GM18502 (cell line): ENCODE data around the gene KLHL15.
"Not testable (repeated sequence)": the region's sequence is repeated elsewhere in the genome, so short reads cannot be mapped to it uniquely, and the experiment has no call there.

Experiments
- ATAC-seq: cut with Tn5 transposase; IDR thresholded peaks from one replicate; pipeline ENCODE4 v1.9.1; 2021; ENCODE audit warnings: mild to moderate bottlenecking; ENCODE audit not compliant: unreplicated experiment, poor library complexity

Gene KLHL15

DNA sequence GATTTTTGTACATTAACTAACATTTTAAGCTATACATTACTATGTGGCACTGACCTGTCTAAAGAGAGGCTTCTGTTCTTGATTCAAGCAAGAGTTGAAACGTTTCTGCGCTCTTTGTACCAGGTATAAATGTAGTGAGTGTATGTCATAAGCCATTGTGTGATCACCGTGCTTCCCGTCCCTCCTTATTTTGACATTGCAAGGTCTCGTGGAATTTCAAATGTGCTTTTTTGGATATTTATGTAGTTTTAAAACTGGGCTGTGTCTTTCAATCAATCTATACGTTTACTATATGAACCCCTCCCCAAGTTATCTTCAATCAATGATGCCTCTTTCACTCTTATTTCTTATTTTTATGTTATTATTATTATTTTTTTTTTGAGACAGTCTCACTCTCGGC is at the start of gene KLHL15:
TSS of gene KLHL15 (minus strand) at position 101 of the 400 bp plus-strand sequence. CDS start 20,493 bp downstream, outside the sequence.
- ATAC-seq: no peak

DNA sequence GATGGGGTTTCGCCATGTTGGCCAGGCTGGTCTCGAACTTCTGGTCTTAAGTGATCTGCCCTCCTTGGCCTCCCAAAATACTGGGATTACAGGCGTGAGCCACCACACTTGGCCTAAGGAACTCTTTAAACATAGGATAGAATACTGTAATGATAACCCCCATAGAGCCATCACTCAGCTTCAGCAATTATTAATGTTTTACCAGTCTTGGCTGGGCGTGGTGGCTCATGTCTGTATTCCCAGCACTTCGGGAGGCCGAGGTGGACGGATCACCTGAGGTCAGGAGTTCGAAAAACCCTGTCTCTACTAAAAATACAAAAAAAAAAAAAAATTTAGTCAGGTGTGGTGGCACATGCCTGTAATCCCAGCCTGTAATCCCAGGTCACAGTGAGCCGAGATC is 42.9 kb upstream of the KLHL15 start:
- no peak for ATAC-seq

DNA sequence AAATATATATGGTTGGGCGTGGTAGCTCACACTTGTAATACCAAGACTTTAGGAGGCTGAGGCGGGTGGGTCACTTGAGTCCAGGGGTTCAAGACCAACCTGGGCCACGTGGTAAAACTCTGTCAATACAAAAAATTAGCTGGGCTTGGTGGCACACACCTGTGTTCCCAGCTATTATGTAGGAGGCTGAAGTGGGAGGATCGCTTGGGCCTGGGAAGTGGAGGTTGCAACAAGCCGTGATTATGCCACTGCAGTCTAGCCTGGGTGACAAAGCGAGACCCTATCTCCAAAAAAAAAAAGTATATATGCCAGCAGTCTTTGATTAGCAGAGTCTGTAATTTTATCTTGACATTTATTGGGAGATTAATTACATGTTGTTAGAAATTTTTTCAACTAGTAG is 36.5 kb upstream of the KLHL15 start:
- ATAC-seq: no peak

GRCh38 chrX:24055043-24055356 is 28.0 kb upstream of the KLHL15 start:
- peak; percentile 21 for ATAC-seq

DNA sequence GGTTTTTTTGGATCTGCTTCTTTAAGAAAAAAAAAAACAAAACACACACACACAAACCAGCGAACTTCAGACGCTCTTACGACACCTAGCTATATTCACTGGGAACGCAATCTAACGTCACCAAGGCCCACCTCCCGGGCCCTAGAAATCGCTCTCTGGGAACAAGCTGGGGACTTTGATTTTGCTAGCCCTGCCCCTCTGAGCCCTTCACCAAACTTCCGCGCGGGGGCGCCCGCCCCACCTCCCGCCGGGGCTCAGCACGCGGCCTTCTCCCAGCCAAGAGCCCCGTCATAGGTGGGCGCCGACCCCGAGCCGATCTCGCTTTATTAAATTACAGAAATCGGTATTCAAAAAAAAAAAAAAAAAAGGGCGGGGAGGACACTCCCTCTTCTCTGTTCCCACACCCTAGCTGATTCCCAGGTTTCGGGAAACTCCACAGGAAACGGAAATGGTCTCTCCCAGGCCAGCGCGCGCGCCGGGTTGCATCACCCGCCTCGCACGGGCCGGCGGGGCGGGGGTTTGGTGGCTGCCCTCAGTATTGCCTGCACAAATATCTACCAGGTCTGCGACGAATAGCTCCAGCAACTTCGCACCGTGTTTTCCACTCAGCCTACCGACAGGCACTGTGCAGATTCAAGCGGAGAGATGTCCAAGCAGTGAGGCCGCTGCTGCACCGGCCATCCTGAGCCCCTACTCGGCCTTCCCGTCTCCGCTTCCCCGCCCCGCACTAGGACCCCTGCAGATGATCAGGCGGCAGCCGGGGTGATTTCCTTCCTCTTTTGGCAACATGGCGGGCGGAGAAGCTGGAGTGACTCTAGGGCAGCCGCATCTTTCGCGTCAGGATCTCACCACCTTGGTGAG is 27.4 kb upstream of the KLHL15 start, which contains the start of gene EIF2S3:
TSS of gene EIF2S3 (plus strand) at position 775 of the 861 bp plus-strand sequence. CDS start at position 788, 13 bp downstream.
- ATAC-seq: peak; percentile 94

GRCh38 chrX:24050522-24051318 is 23.7 kb upstream of the KLHL15 start:
- ATAC-seq: not testable (repeated sequence)

DNA sequence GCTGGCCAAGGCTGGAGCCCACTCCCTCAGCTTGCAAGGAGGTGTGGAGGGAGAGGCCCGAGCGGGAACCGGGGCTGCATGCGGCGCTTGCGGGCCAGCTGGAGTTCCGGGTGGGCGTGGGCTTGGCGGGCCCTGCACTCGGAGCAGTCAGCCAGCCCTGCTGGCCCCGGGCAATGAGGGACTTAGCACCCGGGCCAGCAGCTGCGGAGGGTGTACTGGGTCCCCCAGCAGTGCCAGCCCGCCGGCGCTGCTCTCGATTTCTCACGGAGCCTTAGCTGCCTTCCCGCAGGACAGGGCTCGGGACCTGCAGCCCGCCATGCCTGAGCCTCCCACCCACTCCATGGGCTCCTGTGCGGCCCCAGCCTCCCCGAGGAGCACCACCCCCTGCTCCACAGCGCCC is 22.7 kb upstream of the KLHL15 start:
- not testable (repeated sequence) for ATAC-seq

GRCh38 chrX:24046060-24046459 is 19.1 kb upstream of the KLHL15 start:
- not testable (repeated sequence) for ATAC-seq

GRCh38 chrX:24037729-24038128 is 10.7 kb upstream of the KLHL15 start:
- ATAC-seq: no peak

- no peak for ATAC-seq
Observed at GRCh38 chrX:24034485-24034884, 7.5 kb upstream of the KLHL15 start.

GRCh38 chrX:24030597-24030996 is 3.6 kb upstream of the KLHL15 start:
- ATAC-seq: no peak

DNA sequence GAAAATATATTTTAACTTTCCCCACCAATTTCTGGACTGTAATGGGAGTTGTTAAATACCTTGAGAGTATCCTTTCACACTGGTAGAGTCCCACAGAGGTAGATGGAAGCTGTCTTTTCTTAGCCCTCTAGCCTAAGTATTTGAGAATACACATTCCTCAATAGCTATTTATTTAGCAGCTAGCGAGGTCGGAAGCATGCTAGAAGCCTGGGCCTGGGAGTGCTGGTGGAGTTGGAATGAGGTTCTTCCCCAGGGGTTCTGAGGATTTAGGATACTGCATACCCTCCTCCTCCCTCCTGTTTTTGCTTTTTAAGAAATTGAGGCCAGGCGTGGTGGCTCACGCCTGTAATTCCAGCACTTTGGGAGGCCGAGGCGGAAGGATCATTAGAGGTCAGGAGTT is 999 bp upstream of the KLHL15 start:
- no peak for ATAC-seq

DNA sequence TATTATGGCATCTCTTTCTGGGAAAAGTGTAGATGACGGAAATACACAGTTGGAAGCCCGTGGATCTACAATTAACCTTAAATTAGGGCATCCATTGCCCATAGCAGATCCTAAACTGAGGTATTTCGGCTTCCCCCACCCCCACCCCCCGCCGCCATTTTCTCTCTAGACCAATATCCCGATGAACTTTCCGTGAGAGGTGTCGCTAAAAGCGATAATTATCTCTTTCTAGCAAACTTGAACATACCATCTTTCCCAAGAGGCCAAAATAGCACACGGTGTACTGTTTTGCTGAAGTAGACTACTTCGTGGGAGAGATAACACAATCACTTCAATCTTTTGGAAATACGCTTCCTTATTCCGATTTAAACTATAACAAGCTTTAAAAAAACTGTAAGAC is 554 bp downstream of the KLHL15 start:
- ATAC-seq: no peak

GRCh38 chrX:24025741-24026403 is 1.1 kb downstream of the KLHL15 start:
- ATAC-seq: peak; percentile 37

DNA sequence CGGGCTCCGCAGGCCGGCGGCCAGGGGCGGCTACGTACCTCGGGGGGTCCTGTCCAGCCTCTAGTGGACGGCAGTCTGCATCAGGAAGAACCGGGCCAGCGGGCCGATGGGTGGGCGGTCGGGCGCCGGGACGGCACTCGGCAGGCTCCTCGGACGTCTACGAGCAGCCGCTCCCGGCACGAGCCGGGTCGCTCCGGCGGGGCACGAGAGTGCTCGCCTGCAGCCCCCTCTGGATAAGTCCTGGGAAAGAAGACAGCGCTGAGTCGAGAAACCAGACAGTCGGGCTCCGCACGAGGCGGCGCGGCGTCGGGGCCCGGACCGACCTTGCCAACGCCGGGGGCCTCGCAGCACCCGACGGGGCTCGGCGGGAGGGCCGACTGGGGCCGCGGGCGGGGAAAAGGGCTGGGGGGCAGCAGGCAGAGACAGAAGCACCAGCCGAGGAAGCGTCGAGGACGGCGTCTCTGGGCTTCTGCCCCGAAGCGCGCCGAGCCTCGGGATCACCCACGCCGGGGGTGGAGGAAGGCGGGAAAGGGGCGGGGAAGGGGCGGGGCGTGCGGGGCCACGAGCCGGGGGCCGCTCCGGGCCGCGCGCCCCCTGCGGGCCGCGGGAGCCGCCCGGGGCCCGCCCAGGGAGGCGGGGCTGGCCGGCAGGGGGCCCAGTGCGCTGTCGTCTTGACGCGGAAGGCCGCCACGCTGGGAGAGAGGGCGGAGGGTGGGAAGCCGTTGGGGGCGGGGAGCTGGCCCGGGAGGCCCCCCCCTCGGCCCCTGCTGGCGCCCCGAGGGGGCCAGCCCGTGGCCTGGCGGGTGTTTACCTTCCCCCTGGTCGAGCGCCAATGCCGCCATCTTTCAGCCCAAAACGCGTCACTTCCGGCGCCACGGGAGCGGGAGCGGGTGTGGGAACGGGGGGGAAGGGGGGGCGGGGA is 1.9 kb downstream of the KLHL15 start:
- peak; percentile 85 for ATAC-seq

- no peak for ATAC-seq
Observed at GRCh38 chrX:24023972-24024669, 2.9 kb downstream of the KLHL15 start.

GRCh38 chrX:24023544-24023943 is 3.4 kb downstream of the KLHL15 start:
- ATAC-seq: no peak

- ATAC-seq: no peak
Observed at GRCh38 chrX:24020306-24020876, 6.6 kb downstream of the KLHL15 start.

DNA sequence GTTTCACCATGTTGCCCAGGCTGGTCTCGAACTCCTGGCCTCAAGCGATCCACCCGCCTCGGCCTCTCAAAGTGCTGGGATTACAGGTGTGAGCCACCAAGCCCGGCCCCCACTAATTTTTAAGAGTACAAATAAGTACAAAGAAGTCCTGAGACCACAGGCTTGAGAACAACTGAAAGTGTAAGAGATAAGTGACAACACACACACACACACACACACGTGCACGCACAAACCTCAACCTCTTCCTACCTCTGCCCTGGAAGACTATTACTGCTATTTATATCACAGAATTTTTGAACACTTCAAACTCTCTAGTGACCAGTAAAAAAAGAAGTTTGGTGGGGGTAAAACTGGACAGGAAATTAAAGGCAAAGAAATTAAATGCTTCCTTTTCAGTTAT is 7.5 kb downstream of the KLHL15 start:
- ATAC-seq: no peak
